HG02798 (cell line): Measurements from ENCODE around the gene CCDC78.
A peak's percentile ranks its signal among the peaks of the same experiment; 100 is the strongest.
"Not testable (repeated sequence)": the region's sequence is repeated elsewhere in the genome, so short reads cannot be mapped to it uniquely, and the experiment has no call there.

Experiments used
- ATAC-seq: cut with Tn5 transposase; IDR thresholded peaks from one replicate; pipeline ENCODE4 v1.9.1; 2021; ENCODE audit warnings: mild to moderate bottlenecking; ENCODE audit not compliant: unreplicated experiment, poor library complexity

CCDC78 gene

GRCh38 chr16:714558-715476 lies 11.4 kb downstream of the CCDC78 start, which contains the start of gene METRN:
Gene METRN (plus strand): TSS chr16:715118. CDS start chr16:715290, 172 bp downstream.
- peak; percentile 84 for ATAC-seq

- ATAC-seq = no peak
Measured at GRCh38 chr16:714079-714478, 12.2 kb downstream of the CCDC78 start.

- ATAC-seq = not testable (repeated sequence)
Measured at GRCh38 chr16:712740-713250, 13.4 kb downstream of the CCDC78 start.

- ATAC-seq = no peak
Measured at GRCh38 chr16:711548-712320, 14.5 kb downstream of the CCDC78 start.

GRCh38 chr16:711084-711483 lies 15.2 kb downstream of the CCDC78 start:
- ATAC-seq = no peak

- no peak for ATAC-seq
Measured at GRCh38 chr16:710500-711075, 15.7 kb downstream of the CCDC78 start.

- no peak for ATAC-seq
Measured at GRCh38 chr16:709566-710499, 16.4 kb downstream of the CCDC78 start.

GRCh38 chr16:708959-709358 lies 17.3 kb downstream of the CCDC78 start:
- no peak for ATAC-seq

GRCh38 chr16:708019-708418 lies 18.2 kb downstream of the CCDC78 start:
- no peak for ATAC-seq

- no peak for ATAC-seq
Measured at GRCh38 chr16:707062-707538, 19.1 kb downstream of the CCDC78 start.

- ATAC-seq = no peak
Measured at GRCh38 chr16:706189-707061, 19.8 kb downstream of the CCDC78 start.

GRCh38 chr16:705431-706188 lies 20.6 kb downstream of the CCDC78 start, which contains the start of gene FBXL16:
Gene FBXL16 (minus strand): TSS chr16:705801. CDS start chr16:697405, 8,396 bp downstream.
- ATAC-seq = no peak

- ATAC-seq = no peak
Measured at GRCh38 chr16:704552-705380, 21.5 kb downstream of the CCDC78 start.

GRCh38 chr16:704047-704446 lies 22.2 kb downstream of the CCDC78 start:
- ATAC-seq = no peak

- ATAC-seq = no peak
Measured at GRCh38 chr16:703406-703805, 22.8 kb downstream of the CCDC78 start.

- no peak for ATAC-seq
Measured at GRCh38 chr16:702341-702740, 23.9 kb downstream of the CCDC78 start.
